DMS153 (cell line): ENCODE results near the gene ZSCAN32.
A peak's percentile ranks its signal among the peaks of the same experiment; 100 is the strongest.

Experiments
- DNase-seq: peaks from one replicate; lab custom pipeline; 2025; lab: John Stamatoyannopoulos, UW

Gene ZSCAN32

DNA sequence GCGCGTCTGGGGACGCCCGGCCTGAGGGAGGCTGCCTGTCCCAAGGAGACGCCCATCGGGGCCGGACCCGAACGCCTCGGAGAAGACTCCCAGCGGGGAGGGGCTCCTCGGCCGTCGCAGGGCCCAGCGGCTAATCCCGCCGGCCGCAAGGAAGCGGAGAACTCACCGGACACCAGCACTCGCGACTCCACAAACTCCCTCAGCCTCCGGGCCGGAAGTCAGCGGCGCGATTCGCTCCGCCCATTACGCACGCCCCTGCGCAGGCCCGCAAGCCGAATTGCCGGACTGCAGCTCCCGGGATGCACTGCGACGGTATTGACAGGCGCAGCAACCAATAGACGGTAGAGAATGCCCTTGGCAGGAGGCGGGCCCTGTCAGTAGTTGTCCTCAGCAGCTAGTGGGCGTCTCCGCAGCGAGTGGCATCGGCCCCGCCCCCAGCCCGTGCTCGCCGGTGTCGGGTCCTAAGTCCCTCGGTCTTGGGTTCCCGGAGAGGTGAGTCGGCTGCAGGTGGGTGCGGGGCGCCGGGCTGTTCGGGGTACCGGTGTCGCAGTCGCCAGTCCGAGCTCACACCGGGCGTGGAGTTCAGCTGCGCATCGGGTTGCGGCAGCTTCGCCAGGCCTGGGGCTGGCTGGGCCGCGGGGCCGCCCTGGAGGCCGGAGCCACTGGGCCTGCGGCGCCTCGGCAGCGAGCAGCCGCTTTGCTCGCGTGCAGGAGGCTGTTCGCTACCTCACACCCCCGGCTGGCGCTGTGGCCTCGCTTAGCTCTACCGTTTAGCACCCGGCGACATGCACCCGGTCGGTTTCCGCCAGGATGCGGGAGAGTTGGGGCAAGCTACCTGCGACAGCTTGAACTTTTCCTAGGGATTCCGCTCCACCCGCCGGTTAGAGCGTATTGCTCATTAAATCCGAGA, at the start of gene ZSCAN32, which contains the start of gene ZNF174:
TSS of gene ZSCAN32 (minus strand) at position 226 of the 910 bp plus-strand sequence. CDS start 3,447 bp downstream, outside the sequence.
TSS of gene ZNF174 (plus strand) at position 437 of the 910 bp plus-strand sequence. CDS start 790 bp downstream, outside the sequence.
- peak; percentile 98 for DNase-seq

DNA sequence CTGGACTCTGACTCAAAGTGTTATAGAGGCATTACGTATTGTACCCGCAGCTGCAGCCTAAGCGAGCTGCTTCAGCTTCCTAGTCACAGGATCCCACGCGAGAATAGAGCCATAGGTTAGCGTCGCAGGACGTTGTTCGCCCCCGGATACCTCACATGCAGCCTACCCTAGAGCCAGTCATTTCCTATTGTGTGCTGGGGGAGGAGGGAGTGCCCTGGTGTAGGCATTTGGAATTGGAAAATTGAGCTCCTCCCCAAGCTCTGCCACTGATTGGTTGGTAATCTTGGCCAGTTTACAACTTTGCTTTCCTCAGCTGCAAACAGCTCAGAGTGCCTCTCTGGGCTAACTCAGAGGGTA, 43.2 kb upstream of the ZSCAN32 start:
- no peak for DNase-seq

DNA sequence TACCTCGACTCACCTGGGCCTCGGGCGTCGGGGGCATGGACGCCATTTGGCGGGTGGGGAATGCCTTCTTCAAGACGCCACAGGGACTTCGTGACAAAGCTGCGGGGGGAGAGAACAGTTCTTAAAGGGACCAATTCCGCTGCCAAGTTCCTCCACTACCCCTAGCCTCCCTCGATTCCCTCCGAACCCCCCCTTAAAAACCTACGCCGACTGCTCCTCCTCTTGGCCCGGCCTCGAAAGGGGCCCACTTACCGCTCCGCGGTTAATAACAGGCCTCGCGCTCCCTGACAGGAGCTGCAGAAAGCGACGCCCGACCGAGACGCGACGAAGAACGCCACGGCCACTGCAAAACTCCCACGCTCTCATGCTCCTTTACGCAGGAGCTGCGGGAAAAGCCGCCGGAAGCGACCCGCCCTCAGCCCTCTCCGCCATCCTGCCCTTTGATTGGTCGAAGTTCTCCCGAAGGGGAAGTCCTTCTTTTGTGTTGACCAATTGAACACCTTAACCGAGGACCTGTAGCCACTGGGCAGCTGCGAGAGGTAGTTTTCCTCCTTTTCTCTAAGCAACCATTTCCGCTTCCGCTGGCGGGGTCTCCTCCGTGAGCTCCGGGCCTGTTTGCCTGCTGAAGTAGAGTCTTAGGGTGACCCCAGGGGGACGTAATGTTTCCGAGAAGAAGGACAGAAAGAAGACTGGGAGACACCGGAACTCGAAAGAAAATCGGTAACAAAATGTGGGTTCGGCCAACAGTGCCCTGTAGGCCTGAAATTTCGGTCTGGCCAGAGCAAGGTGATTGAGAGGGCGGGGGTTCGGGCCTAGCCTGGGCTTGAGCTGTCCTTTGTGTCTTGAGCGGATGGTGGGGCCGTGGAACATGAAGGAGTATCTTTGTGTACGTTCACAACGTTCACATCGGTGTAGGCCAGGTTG, 42.6 kb upstream of the ZSCAN32 start, which contains the start of the genes NAA60 and ZNF597:
TSS of gene NAA60 (plus strand) at position 573 of the 924 bp plus-strand sequence. CDS start 32,548 bp downstream, outside the sequence.
TSS of gene ZNF597 (minus strand) at position 397 of the 924 bp plus-strand sequence. CDS start at position 46, 351 bp downstream.
- peak; percentile 90 for DNase-seq

DNA sequence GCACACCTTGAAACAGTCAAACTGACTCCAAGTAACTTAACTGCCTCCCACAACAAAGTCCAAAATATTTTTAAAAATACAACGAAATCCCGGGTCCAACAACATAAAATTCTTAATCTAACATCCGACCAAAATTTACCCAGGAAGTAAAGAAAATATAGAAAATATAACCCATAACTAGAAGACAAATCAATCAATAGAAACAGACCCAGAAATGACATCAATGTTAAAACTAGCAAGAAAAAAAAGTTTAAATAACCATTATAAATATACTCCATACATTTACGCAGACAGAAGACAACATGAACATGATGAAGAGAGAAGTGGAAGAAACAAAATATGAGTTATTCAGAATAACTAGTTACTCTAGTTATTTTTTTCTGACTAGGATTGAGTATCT, 38.8 kb upstream of the ZSCAN32 start:
- DNase-seq: no peak

DNA sequence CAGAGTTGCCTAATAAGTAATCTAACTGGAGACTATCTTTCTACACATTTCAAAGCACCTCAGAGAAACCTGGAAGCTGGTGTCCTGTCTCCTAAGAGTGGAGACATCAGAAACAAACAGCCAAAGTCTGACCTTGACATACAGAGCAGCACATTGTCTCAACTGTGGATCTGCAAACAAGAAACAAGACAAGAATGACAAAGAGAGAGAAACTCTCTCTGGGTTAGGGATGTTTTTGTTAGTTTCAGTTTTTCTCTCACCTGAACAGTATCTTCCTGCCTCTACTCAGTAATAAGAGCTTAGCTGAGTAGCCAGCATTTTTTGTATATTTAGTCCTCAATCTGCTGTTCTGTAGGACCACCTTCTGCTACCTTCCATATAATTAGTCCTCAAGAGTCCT, 33.6 kb upstream of the ZSCAN32 start:
- no peak for DNase-seq

DNA sequence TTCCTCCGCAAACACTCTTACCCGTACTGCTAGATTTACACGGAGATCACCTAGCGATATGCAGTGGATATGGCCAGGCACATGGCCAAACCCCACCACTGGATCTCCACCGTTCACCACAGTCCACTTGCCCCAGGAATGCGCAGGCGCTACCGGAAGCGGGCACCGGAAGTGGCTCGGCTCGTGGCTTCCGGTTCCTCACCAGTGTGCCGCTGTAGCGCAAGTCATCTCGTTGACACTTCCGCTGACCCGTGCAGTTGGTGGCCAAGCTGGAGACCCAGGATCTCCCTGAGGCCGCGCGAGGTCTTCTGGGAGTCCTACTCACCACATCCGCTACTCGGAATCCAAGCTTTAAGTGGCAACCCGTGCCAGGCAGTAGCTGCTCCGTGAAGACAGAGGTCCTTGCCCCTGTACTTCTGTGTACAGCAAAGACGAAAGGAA, 31.0 kb upstream of the ZSCAN32 start:
- no peak for DNase-seq

DNA sequence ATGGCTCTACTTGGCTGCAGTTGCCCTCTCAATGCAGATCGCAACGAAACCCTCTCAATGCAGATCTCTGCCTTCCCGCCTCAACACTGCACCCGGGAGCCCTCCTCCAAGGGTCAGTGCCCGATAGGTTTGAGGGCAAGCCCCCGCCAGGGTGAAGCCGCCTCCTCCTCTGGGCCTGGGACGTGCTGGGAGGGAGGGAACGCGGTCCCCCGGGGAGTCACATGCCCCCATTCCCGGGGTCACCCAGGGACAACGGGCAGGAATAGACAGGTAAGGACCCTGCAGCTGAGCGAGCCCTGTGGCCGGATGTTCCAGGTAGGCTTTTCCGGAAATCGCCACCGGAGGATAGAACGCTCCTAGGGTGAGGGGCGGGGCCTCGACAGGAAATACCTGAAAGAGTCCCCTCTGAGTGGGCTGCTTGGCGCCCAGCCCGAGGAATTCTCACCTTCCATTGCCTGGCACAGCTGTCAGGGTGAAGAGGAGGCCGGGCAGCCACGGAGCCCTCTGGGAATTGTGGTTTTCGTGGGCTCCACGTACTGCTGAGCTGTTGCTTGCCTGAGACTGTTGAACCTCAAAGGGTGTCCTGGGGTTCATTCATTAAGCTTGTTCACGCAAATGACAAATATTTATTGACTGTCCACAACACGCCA, 13.1 kb upstream of the ZSCAN32 start:
- DNase-seq: no peak

DNA sequence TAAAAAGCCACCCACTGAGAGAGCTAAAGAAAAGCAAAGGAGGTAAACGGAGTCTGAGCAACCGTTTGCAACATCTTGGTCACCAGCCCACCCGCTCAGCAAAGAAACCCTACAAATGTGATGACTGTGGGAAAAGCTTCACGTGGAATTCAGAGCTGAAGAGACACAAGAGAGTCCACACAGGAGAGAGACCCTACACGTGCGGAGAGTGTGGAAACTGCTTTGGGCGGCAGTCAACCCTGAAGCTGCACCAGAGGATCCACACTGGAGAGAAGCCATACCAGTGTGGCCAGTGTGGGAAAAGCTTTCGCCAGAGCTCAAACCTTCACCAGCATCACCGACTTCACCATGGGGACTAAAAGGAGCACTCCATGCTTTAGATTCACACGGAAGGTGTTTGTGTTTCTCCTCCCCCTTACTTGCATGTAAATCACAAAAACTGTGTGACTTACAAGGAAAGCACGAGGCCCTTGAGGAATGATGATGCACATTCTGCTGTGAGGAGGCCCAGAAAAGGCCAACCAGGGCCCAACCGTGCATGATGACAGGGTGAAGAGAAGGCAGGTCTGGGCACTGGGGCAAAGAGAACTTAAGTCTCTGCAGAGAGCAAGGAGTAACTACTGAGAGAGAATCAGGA, 7.9 kb upstream of the ZSCAN32 start:
- DNase-seq: no peak

DNA sequence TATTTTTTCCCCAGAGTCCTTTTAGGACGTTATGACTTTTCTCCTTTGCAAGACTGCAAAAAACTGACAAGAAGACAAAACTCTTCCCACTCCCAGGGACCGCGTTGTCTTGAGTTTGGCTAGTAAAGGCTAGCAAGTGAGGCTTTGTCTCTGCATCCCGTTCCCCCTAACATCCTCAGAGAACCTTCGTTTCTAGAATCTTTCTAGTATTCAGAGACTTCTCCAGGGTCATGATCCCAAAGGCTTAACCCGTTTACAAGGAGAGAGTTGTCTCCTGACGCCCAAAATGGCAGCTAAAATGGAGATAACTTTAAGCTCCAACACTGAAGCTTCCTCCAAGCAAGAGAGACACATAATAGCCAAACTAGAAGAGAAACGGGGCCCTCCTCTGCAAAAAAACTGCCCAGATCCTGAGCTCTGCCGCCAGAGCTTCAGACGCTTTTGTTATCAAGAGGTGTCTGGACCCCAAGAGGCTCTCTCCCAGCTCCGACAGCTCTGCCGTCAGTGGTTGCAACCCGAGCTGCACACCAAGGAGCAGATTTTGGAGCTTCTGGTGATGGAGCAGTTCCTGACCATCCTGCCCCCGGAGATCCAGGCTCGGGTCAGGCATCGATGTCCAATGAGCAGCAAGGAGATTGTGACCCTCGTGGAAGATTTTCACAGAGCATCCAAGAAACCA, 1.1 kb upstream of the ZSCAN32 start:
- no peak for DNase-seq

DNA sequence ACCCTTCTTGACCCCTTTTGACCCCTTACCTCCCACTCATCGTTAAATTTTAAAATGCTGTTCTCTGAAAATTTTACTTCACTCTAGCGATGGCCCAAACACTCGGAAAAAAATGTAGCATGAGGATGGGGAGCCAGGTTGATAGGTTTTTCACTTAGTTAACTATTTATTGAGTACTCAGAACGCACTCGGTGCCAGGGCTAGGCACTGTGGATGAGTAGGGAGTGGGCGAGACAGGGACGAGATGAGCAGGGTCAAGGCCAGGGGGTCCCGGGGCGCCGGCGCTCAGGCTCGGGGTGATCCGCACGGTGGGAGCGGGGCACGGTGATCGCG, 392 bp downstream of the ZSCAN32 start:
- no peak for DNase-seq

DNA sequence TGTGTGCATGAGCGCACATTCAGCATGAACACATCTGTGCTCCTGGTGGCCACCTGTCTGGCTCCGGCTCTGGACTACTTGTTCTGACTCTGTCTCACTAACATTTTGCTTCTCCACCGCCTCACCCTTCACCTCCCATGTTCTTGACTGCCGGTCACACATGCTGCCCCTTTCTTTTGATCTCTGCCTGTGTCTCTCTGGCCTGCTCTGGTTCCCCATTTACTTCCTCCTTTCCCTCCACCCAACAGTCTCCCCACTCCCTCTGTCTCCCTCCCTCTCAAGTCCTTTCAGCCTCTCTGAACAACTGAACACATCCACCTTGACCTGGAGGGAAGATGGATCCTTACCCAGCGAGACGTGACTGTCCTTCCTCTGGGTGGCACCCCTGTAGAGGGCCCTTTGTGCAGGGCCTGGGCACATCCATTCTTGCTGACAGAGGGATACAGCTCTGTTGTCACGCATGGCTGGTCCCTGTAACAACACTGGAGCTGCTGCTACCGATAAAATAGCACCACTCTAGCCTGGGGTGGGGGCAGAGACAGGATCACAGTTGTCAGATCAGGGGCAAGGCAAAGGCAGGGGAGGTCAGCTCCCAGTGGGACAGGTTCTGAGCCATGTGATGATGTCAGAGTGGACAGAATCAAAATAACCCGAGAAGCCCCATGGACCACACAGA, 11.0 kb downstream of the ZSCAN32 start:
- no peak for DNase-seq

DNA sequence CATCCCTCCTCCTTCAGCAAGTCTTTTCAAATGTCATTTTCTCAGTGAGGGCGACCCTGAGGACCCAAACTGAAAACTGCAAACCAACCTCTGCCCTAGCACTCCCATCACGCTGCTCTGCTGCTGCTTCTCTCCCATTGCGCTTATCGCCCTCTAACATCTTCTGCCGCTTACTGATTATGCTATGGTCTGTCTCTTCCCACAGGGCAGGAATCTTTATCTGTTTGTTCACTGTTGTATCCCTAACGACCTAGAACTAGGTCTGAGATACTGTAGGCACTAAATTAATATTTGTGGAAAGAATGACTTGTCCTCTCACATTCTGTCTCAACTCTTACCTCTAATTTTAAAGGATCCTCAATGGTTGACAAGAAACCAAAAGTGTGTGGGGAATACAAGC, 12.5 kb downstream of the ZSCAN32 start:
- DNase-seq: no peak

DNA sequence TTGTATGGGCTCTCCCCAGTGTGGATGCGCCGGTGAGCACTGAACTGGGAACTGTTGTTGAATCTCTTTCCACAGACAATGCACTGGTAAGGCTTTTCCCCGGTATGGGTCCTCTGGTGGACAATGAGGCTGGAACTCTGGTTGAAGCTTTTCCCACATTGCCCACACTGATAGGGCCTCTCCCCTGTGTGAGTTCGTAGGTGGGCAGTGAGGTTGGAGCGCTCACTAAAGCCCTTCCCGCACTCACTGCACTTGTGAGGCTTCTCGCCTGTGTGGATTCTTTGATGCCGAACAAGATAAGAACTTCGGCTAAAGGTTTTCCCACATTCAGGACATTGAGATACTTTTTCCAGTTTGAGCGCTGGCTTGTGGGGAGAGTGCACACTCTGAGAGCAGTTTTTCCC, 17.8 kb downstream of the ZSCAN32 start:
- no peak for DNase-seq

DNA sequence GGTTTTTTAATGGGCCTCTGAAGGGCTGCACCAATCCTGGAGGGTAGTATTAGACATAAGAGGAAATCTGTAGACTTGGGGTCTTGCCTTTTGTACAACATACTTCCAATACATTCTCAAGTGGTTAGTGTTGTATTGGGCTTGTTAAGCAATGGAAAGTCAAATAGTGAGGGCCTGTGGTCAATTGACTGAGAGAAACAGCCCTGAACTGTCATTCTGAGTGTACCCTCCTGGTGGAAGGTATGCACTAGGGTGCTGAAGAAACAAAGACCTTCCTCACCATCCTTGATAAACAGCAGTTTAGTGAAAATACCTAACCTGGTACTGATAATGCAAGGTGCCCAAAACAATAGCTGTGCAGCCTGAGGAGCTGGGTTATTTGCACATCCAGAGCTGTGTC, 22.9 kb downstream of the ZSCAN32 start:
- DNase-seq: no peak

DNA sequence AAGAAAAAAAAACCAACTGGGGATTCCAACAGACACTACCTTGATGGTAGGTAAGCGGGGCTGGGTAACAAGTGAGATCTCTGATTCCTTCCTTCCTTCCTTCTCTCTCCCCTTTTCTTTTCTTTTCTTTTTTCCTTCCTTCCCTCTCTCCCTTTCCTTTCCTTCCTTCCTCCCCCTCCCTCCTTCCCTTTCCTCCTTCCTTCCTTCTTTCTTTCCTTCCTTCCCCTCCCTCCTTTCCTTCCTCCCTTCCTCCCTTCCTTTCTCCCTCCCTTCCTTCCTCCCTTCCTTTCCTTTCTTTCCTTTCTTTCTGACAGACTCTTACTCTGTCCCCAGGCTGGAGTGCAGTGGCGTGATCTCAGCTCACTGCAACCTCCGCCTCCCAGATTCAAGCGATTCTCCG, 25.1 kb downstream of the ZSCAN32 start:
- no peak for DNase-seq

DNA sequence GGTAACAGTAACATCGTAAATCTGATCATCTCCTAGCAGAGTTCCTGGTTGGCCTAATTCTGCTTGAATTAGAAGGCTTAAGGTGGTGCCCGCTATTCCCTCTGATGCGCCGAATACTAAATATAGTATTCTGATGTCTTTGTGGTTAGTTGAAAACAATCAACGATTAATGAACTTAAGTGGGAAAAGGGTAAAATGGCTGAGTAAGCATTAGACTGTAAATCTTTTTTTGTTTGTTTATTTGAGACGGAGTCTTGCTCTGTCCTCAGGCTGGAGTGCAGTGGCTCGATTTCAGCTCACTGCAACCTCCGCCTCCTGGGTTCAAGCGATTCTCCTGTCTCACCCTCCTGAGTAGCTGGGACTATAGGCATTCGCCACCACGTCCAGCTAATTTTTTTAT, 31.7 kb downstream of the ZSCAN32 start:
- DNase-seq: no peak

DNA sequence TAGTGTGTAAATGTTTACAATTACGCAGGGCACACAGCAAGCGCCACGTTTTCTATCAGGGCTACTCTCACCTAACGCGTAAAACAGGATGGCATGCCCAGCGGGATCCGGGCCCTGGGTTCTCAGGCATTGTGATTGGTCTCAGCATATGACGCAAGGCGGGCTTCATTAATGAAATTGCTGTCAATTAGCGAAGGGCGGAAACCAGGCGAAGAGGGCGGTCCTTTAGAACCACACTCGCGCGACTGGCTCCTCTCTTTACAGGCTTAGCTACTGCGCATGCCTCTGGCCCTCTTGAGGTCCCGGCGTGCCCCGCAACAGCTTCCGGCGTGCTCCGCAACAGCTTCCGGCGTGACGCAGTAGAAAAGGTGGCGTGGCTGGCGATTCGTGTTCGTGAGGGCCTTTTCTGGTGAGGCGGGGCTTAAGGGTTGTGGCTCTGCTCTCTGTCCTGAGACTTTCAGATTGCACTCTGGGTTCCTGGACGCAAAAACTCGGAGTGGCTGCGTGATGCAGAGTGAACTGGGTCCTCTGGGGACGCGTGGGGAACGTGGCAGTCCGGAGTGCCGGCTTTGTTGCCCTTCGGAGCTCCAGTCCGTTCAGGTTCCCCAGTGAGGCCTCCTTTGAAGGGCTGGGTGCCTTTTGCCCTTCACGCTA, 35.9 kb downstream of the ZSCAN32 start:
- DNase-seq: peak; percentile 41

DNA sequence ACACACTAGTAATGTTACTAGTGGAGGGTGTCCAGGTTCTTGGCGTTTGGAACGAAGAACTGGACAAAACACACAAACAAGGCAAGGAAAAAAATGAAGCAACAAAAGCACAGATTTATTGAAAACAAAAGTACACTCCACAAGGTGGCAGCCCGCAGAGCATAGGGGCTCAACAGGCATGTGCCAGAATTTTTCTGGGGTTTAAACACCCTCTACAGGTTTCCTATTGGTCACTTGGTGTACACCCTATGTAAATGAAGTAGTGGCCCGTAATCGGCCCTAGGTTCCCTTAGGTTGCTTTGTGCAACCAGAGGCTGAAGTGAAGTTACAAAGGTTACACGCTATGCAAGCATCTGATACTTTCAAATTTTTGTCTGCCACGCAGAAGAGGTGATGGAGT, 37.0 kb downstream of the ZSCAN32 start:
- no peak for DNase-seq

DNA sequence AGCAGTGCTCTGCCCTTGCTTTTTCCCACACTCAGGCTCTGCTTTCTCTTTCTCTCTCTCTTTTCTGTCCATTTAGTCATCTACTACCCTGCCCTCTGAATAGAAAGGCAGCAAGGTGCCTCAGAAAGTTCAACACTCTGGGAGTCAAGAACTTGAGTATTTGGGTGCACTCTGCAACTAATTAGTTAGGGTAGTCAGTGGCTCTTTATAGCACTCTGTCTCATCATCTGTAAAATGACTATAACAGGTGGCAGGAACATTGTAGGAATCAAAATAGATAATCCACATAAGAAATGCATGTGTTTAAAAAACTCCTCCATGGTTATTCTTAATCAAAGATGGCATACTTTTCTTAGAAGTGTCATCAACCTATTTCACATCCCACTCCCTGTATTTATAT, 37.9 kb downstream of the ZSCAN32 start:
- no peak for DNase-seq

DNA sequence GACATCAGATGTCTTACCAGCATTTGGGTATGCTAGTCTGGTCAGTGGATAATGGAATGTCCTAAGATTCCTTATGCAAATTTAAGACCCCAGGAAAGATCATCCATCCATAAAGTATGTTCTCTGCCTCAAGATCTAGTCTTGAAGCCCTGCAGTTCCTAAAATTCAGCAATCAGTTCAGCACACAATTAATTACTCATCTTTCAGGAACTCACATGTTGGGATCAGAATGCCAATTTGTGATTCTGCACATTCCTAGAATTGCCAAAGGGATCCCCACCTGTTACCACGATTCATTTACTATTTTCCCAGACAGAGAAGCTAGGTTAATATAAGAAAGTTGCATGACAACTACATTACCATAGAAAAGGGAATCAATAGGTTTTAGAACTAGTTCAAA, 41.9 kb downstream of the ZSCAN32 start:
- DNase-seq: no peak
